MM.1S (cell line): ENCODE measurements around the gene RANBP10.
A peak's percentile ranks its signal among the peaks of the same experiment; 100 is the strongest.
"Not testable (repeated sequence)": the region's sequence is repeated elsewhere in the genome, so short reads cannot be mapped to it uniquely, and the experiment has no call there.

Experiments
- DNase-seq: peaks from one replicate; pipeline ENCODE4 v3.0.0-alpha.2; 2015
- H2AFZ ChIP-seq: fragments of 300-600 bp; sonication (generic); 2 replicates; pipeline ENCODE4 v1.6.0; 2016; ENCODE audit warnings: antibody characterized with exemption, low read length
- H3F3A ChIP-seq: fragments of 300-600 bp; sonication (generic); 2 replicates; pipeline ENCODE4 v1.6.1; 2016; ENCODE audit warnings: mild to moderate bottlenecking, antibody characterized with exemption, low read length, moderate library complexity, mixed read lengths; ENCODE audit not compliant: insufficient read depth
- H3K27ac ChIP-seq: fragments of 300-600 bp; sonication (generic); 2 replicates; pipeline ENCODE4 v1.5.1; 2016; ENCODE audit warnings: mild to moderate bottlenecking, low read length
- H3K27me3 ChIP-seq: fragments of 300-600 bp; sonication (generic); replicated peaks from 2 replicates; pipeline ENCODE4 v1.6.0; 2016; ENCODE audit warnings: low read length; ENCODE audit not compliant: insufficient read depth
- H3K36me3 ChIP-seq: fragments of 300-600 bp; sonication (generic); replicated peaks from 2 replicates; pipeline ENCODE4 v1.6.1; 2016; ENCODE audit warnings: mild to moderate bottlenecking, low read length, mixed read lengths; ENCODE audit not compliant: insufficient read depth
- H3K4me1 ChIP-seq: fragments of 300-600 bp; sonication (generic); 2 replicates; pipeline ENCODE4 v1.6.1; 2016; ENCODE audit warnings: low read length, mixed read lengths
- H3K4me2 ChIP-seq: fragments of 300-600 bp; sonication (generic); 2 replicates; pipeline ENCODE4 v1.6.0; 2016; ENCODE audit warnings: low read depth, low read length
- H3K4me3 ChIP-seq: fragments of 300-600 bp; sonication (generic); 2 replicates; pipeline ENCODE4 v1.5.1; 2016; ENCODE audit warnings: low read length, mixed read lengths
- H3K79me2 ChIP-seq: fragments of 300-600 bp; sonication (generic); 2 replicates; pipeline ENCODE4 v1.6.1; 2016; ENCODE audit warnings: mixed run types, low read length, mixed read lengths
- H3K9ac ChIP-seq: fragments of 300-600 bp; sonication (generic); 2 replicates; pipeline ENCODE4 v1.6.1; 2016; ENCODE audit warnings: low read length, mixed read lengths
- H3K9me2 ChIP-seq: fragments of 300-600 bp; sonication (generic); replicated peaks from 2 replicates; pipeline ENCODE4 v1.6.1; 2016; ENCODE audit warnings: mild to moderate bottlenecking, low read length, mixed read lengths; ENCODE audit not compliant: insufficient read depth
- H3K9me3 ChIP-seq: fragments of 300-600 bp; sonication (generic); replicated peaks from 2 replicates; pipeline ENCODE4 v1.6.1; 2016; ENCODE audit warnings: mild to moderate bottlenecking, low read length, mixed read lengths; ENCODE audit not compliant: insufficient read depth
- H4K20me1 ChIP-seq: fragments of 300-600 bp; sonication (generic); 2 replicates; pipeline ENCODE4 v1.6.1; 2016; ENCODE audit warnings: mild to moderate bottlenecking, low read length, moderate library complexity, mixed read lengths; ENCODE audit not compliant: insufficient read depth
- CTCF ChIP-seq: fragments of 300-600 bp; sonication (generic); IDR thresholded peaks from 2 replicates; pipeline ENCODE4 v1.5.1; 2016; ENCODE audit warnings: antibody characterized with exemption, low read length, mixed read lengths
- EZH2 ChIP-seq: fragments of 300-600 bp; sonication (generic); optimal IDR thresholded peaks from 2 replicates; pipeline ENCODE3; 2017; ENCODE audit warnings: low read depth, mild to moderate bottlenecking, antibody characterized with exemption, low read length, mixed read lengths
- EZH2phosphoT487 ChIP-seq: fragments of 300-600 bp; sonication (generic); IDR thresholded peaks from 2 replicates; pipeline ENCODE4 v1.6.1; 2018; ENCODE audit warnings: antibody characterized with exemption, low read length

Gene RANBP10

GRCh38 chr16:67758006-67758405 lies 48.4 kb downstream of the RANBP10 start:
- no peaks in the 10 kb centered on the region for H4K20me1 ChIP-seq
- no peaks in the 10 kb centered on the region for H3K9me3 ChIP-seq
- H3K4me2 ChIP-seq, result no peak overlapping the region
- H3K4me1 ChIP-seq, result 0 out of 2 replicates have a peak, but pooled peaks cover 4% of the 10 kb centered on the region
- H3K79me2 ChIP-seq, result peaks cover 2% of the 10 kb centered on the region; the same call in 1 of the 2 replicates
- no peaks in the 10 kb centered on the region for H3F3A ChIP-seq
- H3K27me3 ChIP-seq, result no peaks in the 10 kb centered on the region
- no peak overlapping the region for H3K27ac ChIP-seq
- no peak overlapping the region for H3K4me3 ChIP-seq
- no peak overlapping the region for H3K9ac ChIP-seq
- H3K9me2 ChIP-seq, result no peaks in the 10 kb centered on the region
- DNase-seq, result no peak
- no peak overlapping the region for H2AFZ ChIP-seq
- TF ChIP-seq CTCF (no peak), EZH2phosphoT487 (no peak), EZH2 (no peak)
- no peaks in the 10 kb centered on the region; the same call in 1 of the 2 replicates for H3K36me3 ChIP-seq

DNA sequence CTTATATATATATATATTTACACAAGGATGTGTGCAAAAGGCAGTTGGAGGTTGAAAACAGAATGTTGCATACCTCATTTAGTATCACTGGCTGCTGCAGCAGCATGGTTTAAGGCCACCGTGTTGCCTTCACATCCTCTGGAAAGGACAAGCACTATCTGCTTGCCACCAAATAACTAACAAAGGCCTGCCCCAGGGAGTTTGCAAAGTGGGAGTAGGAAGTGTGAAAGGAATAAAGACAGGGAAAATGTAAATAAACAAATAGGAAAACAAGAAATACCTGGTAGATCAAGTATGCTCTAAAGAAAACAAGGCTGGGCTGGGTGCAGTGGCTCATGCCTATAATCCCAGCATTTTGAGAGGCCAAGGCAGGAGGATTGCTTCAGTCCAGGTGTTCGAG lies 53.7 kb downstream of the RANBP10 start:
- no peak overlapping the region for H3K27ac ChIP-seq
- no peaks in the 10 kb centered on the region for H3K27me3 ChIP-seq
- H3F3A ChIP-seq, result no peaks in the 10 kb centered on the region
- no peaks in the 10 kb centered on the region; the same call in 1 of the 2 replicates for H3K36me3 ChIP-seq
- H3K4me3 ChIP-seq, result no peak overlapping the region
- TF ChIP-seq EZH2 (no peak), EZH2phosphoT487 (no peak), CTCF (no peak)
- H3K4me2 ChIP-seq, result no peak overlapping the region
- no peaks in the 10 kb centered on the region for H3K9me3 ChIP-seq
- no peak overlapping the region for H2AFZ ChIP-seq
- H4K20me1 ChIP-seq, result no peaks in the 10 kb centered on the region
- H3K9me2 ChIP-seq, result no peaks in the 10 kb centered on the region
- no peaks in the 10 kb centered on the region for H3K79me2 ChIP-seq
- no peak overlapping the region for H3K9ac ChIP-seq
- peaks cover 8% of the 10 kb centered on the region; the same call in 1 of the 2 replicates for H3K4me1 ChIP-seq
- DNase-seq, result no peak

- not testable (repeated sequence) for H3K36me3 ChIP-seq, H3K9ac ChIP-seq, H3K4me2 ChIP-seq, H3K27ac ChIP-seq, DNase-seq, H3K79me2 ChIP-seq, H4K20me1 ChIP-seq, H3K9me2 ChIP-seq, H3K9me3 ChIP-seq, H3K4me1 ChIP-seq, H2AFZ ChIP-seq, H3K27me3 ChIP-seq, H3F3A ChIP-seq, H3K4me3 ChIP-seq
These were observed 55.0 kb downstream of the RANBP10 start for GRCh38 chr16:67751331-67751730.

DNA sequence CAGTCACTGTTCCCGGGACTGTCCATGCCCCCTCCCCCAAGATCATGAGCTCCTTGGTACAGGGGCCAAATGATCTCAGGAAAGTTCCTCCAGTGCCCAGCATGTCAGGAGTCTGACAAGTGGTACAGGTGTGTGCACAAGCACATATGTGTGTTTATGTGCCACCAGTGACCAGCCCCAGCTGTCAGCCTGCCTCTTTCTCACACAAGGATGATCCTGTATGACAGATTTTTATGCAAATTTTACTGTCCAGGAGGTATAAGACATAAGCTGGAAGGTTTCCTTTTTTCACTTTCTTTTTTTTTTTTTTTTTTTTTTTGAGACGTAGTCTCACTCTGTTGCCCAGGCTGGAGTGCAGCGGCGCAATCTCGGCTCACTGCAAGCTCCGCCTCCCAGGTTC lies 55.9 kb downstream of the RANBP10 start:
- H3K27ac ChIP-seq, result no peak overlapping the region
- H3K4me1 ChIP-seq, result peaks cover 3% of the 10 kb centered on the region; the same call in 1 of the 2 replicates
- no peaks in the 10 kb centered on the region for H3K27me3 ChIP-seq
- no peak overlapping the region for H3K4me2 ChIP-seq
- no peak overlapping the region for H2AFZ ChIP-seq
- no peak for TF ChIP-seq EZH2phosphoT487
- TF ChIP-seq CTCF, result no peak
- no peak for TF ChIP-seq EZH2
- no peaks in the 10 kb centered on the region for H4K20me1 ChIP-seq
- no peaks in the 10 kb centered on the region for H3K9me3 ChIP-seq
- no peak overlapping the region for H3K4me3 ChIP-seq
- H3K79me2 ChIP-seq, result no peaks in the 10 kb centered on the region
- no peaks in the 10 kb centered on the region for H3K36me3 ChIP-seq
- H3F3A ChIP-seq, result no peaks in the 10 kb centered on the region
- H3K9me2 ChIP-seq, result no peaks in the 10 kb centered on the region
- no peak overlapping the region for H3K9ac ChIP-seq
- peak; percentile 51 for DNase-seq
